ENCODE results near the gene COL24A1.

GRCh38 chr1:86064899-86065298 lies 91.7 kb downstream of the COL24A1 start:
- no peak for TF ChIP-seq CTCF (optimal IDR thresholded peaks at IDR 0.05 in 1 of 3, IDR thresholded peaks at IDR 0.05 in 1 of 3, conservative IDR thresholded peaks at IDR 0.05 in 1 of 3; ENCODE audit: extremely low read depth in 1 of 3, insufficient read depth in 2 of 3, low read length in 3 of 3)
- no peak for TF ChIP-seq EZH2 (IDR thresholded peaks at IDR 0.05; ENCODE audit: low read length)

Measured in keratinocyte (primary cell).